ENCODE data around the gene SUSD2.
A peak's percentile ranks its signal among the peaks of the same experiment; 100 is the strongest.

SUSD2 gene

DNA sequence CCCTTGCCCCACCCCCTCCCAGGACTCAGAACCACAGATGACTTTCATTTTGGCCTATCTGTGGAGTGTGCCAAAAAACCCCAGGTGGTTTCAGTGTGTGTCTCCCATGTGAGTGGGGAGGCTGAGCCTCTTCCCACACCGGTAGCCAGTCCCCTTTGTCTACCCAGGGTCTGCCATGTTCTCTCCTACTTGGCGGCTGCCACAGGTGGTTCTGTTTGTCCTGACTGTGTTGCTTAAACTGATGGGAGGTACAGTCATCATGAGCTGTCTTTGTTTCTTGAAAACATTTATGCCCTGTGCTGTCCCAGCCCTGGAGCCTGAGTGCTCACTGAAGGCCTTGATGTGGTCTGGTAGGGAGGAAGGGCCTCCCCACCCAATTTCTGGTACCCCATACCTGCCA lies 39.7 kb upstream of the SUSD2 start:
- no peaks in the 10 kb centered on the region for H3K27me3 ChIP-seq (ENCODE audit: insufficient read depth, low read length)
- no peaks in the 10 kb centered on the region for H4K20me1 ChIP-seq (ENCODE audit: insufficient read depth, low read length)
- H3K9me2 ChIP-seq (ENCODE audit: low read depth, low read length), result no peaks in the 10 kb centered on the region
- peaks cover 18% of the 10 kb centered on the region for H3K36me3 ChIP-seq (ENCODE audit: insufficient read depth, low read length)
- H3K4me3 ChIP-seq (ENCODE audit: low read depth, low read length, poor library complexity, severe bottlenecking), result no peak overlapping the region
- H3K27ac ChIP-seq (ENCODE audit: low read depth, low read length, poor library complexity, severe bottlenecking), result peak overlapping the region; percentile 70
- no peaks in the 10 kb centered on the region for H3F3A ChIP-seq (ENCODE audit: insufficient read depth, low read length)
- H3K9ac ChIP-seq (ENCODE audit: low read length), result no peak overlapping the region
- no peak overlapping the region for H2AFZ ChIP-seq (ENCODE audit: low read length)
- no peaks in the 10 kb centered on the region for H3K79me2 ChIP-seq (ENCODE audit: insufficient read depth, low read length)
- no peak overlapping the region for H3K4me2 ChIP-seq (ENCODE audit: low read length)
- no peaks in the 10 kb centered on the region for H3K9me3 ChIP-seq (ENCODE audit: low read length)
- H3K4me1 ChIP-seq (ENCODE audit: insufficient read depth, low read length, severe bottlenecking), result peaks cover 49% of the 10 kb centered on the region
- TF ChIP-seq, protein P1, sequence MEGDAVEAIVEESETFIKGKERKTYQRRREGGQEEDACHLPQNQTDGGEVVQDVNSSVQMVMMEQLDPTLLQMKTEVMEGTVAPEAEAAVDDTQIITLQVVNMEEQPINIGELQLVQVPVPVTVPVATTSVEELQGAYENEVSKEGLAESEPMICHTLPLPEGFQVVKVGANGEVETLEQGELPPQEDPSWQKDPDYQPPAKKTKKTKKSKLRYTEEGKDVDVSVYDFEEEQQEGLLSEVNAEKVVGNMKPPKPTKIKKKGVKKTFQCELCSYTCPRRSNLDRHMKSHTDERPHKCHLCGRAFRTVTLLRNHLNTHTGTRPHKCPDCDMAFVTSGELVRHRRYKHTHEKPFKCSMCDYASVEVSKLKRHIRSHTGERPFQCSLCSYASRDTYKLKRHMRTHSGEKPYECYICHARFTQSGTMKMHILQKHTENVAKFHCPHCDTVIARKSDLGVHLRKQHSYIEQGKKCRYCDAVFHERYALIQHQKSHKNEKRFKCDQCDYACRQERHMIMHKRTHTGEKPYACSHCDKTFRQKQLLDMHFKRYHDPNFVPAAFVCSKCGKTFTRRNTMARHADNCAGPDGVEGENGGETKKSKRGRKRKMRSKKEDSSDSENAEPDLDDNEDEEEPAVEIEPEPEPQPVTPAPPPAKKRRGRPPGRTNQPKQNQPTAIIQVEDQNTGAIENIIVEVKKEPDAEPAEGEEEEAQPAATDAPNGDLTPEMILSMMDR (IDR thresholded peaks at IDR 0.05; ENCODE audit: low read length), result no peak
- no peak for TF ChIP-seq EZH2 (IDR thresholded peaks at IDR 0.05; ENCODE audit: borderline replicate concordance, low read length)

DNA sequence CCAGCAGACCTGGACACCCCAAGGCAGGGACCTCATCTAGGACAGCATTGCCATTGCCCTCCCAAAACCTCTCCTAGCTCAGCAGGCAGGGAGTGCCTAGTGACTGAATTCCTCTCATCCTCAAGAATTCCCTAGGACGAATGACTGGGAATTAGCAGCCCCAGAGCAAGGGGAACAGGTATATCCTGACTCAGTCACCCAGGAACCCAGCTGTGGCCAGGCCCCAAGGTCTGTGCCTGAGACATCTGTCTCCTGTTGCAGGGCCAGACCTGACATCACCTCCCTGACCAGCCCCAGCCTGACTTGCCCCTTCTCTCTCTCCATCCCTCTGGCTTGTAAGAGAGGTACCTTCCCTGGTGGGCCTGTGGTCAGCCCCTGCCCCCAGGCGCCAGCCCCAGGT lies 39.0 kb upstream of the SUSD2 start:
- Histone ChIP-seq H3K4me3 (ENCODE audit: low read depth, low read length, poor library complexity, severe bottlenecking) (no peak overlapping the region), H3K9me2 (ENCODE audit: low read depth, low read length) (no peaks in the 10 kb centered on the region), H3K9me3 (ENCODE audit: low read length) (no peaks in the 10 kb centered on the region), H3K9ac (ENCODE audit: low read length) (no peak overlapping the region), H3K4me2 (ENCODE audit: low read length) (no peak overlapping the region), H3K27me3 (ENCODE audit: insufficient read depth, low read length) (no peaks in the 10 kb centered on the region), H3K4me1 (ENCODE audit: insufficient read depth, low read length, severe bottlenecking) (peaks cover 53% of the 10 kb centered on the region), H3K36me3 (ENCODE audit: insufficient read depth, low read length) (peaks cover 12% of the 10 kb centered on the region; the same call in 1 of the 2 replicates), H3K79me2 (ENCODE audit: insufficient read depth, low read length) (no peaks in the 10 kb centered on the region), H3K27ac (ENCODE audit: low read depth, low read length, poor library complexity, severe bottlenecking) (peak overlapping the region; percentile 70), H4K20me1 (ENCODE audit: insufficient read depth, low read length) (no peaks in the 10 kb centered on the region), H2AFZ (ENCODE audit: low read length) (no peak overlapping the region), H3F3A (ENCODE audit: insufficient read depth, low read length) (no peaks in the 10 kb centered on the region)
- TF ChIP-seq, protein P1 (IDR thresholded peaks at IDR 0.05; ENCODE audit: low read length), result no peak

DNA sequence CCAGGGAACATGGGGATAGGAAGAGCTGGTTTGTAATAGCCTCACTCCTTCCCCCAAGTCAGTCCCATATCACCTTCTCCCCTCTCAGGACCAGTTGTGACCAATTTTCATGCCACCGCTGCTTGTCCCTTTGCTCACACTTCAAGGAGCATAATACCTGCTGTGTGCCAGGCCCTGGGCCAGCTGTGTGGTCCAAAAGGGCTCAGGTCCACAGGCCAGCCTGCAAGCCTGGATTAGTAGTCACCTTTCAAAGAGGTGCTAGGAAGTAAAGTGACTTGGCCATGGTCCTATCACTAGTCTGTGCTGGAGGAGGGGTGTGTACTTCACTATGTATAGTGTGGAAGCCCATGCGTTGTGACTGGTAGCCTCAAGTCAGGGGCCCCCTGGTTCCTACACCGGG lies 38.5 kb upstream of the SUSD2 start:
- no peak overlapping the region for H3K9ac ChIP-seq (ENCODE audit: low read length)
- no peak overlapping the region for H3K27ac ChIP-seq (ENCODE audit: low read depth, low read length, poor library complexity, severe bottlenecking)
- no peak overlapping the region for H2AFZ ChIP-seq (ENCODE audit: low read length)
- H3K4me2 ChIP-seq (ENCODE audit: low read length), result no peak overlapping the region
- peaks cover 7% of the 10 kb centered on the region; the same call in 1 of the 2 replicates for H3K36me3 ChIP-seq (ENCODE audit: insufficient read depth, low read length)
- H3K27me3 ChIP-seq (ENCODE audit: insufficient read depth, low read length), result no peaks in the 10 kb centered on the region
- no peaks in the 10 kb centered on the region for H3K9me2 ChIP-seq (ENCODE audit: low read depth, low read length)
- no peaks in the 10 kb centered on the region for H4K20me1 ChIP-seq (ENCODE audit: insufficient read depth, low read length)
- no peak overlapping the region for H3K4me3 ChIP-seq (ENCODE audit: low read depth, low read length, poor library complexity, severe bottlenecking)
- no peaks in the 10 kb centered on the region for H3K79me2 ChIP-seq (ENCODE audit: insufficient read depth, low read length)
- TF ChIP-seq, protein P1 (IDR thresholded peaks at IDR 0.05; ENCODE audit: low read length), result no peak
- TF ChIP-seq EZH2 (IDR thresholded peaks at IDR 0.05; ENCODE audit: borderline replicate concordance, low read length), result no peak
- H3F3A ChIP-seq (ENCODE audit: insufficient read depth, low read length), result no peaks in the 10 kb centered on the region
- H3K4me1 ChIP-seq (ENCODE audit: insufficient read depth, low read length, severe bottlenecking), result peaks cover 58% of the 10 kb centered on the region
- no peaks in the 10 kb centered on the region for H3K9me3 ChIP-seq (ENCODE audit: low read length)
